HG03095 (cell line): Measurements from ENCODE around the gene ZBTB46.
"Not testable (repeated sequence)": the region's sequence is repeated elsewhere in the genome, so short reads cannot be mapped to it uniquely, and the experiment has no call there.

Experiments used
- ATAC-seq: cut with Tn5 transposase; IDR thresholded peaks from one replicate; pipeline ENCODE4 v1.9.1; 2021; ENCODE audit warnings: moderate library complexity; ENCODE audit not compliant: unreplicated experiment

ZBTB46 gene

DNA sequence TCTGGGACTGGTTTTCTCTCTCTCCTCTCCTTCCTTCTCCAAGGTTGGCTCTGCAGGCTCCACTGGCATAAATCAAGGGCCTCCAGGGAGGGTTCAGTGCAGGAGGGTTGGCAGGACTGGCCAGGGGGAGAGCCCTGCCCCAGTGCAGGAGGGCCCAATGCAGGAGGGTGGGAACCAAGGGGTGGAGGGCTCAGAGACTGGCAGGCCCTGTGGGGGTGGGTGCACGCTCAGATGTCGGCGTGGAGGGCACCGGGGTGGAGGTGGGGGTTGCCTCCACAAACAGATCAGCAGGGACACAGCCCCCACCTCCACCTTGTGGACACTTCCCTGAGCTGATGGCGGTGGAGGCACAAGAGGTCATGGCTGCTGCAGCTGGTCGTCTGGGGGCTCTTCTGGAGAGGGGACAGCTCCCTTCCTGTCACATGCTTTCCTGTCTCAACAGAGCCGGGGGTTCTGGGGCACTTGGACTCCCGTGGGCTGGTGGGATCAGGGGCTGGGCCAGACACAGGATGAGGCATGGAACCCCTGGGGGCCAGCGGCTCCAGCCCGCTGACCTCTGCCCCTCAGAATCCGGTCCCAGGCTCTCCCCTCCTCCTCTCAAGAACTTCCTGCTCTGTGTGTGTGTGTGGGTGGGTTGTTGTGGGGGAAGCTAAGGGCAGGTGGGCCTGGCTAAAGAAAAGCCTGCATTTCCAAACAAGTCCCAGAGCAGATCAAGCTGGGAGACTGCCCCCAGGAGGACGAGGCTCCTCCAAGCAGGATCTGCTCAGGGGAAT lies 27.5 kb upstream of the ZBTB46 start:
- ATAC-seq = no peak

GRCh38 chr20:63857764-63858392 lies 26.8 kb upstream of the ZBTB46 start:
- ATAC-seq = no peak

- ATAC-seq = no peak
These were observed 25.0 kb upstream of the ZBTB46 start for GRCh38 chr20:63856098-63856511.

GRCh38 chr20:63855363-63856097 lies 24.5 kb upstream of the ZBTB46 start:
- ATAC-seq = no peak

- no peak for ATAC-seq
These were observed 23.8 kb upstream of the ZBTB46 start for GRCh38 chr20:63854766-63855362.

GRCh38 chr20:63854069-63854765 lies 23.2 kb upstream of the ZBTB46 start:
- ATAC-seq = no peak

DNA sequence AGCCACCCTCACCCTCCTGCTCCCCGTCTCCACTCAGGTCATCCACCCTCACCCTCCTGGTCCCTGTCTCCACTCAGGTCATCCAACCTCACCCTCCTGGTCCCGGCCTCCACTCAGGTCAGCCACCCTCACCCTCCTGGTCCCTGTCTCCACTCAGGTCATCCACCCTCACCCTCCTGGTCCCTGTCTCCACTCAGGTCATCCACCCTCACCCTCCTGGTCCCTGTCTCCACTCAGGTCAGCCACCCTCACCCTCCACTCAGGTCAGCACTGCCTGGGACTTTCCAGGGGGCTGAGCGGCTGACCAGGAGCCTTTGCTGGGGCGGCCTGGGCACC lies 22.6 kb upstream of the ZBTB46 start:
- not testable (repeated sequence) for ATAC-seq

DNA sequence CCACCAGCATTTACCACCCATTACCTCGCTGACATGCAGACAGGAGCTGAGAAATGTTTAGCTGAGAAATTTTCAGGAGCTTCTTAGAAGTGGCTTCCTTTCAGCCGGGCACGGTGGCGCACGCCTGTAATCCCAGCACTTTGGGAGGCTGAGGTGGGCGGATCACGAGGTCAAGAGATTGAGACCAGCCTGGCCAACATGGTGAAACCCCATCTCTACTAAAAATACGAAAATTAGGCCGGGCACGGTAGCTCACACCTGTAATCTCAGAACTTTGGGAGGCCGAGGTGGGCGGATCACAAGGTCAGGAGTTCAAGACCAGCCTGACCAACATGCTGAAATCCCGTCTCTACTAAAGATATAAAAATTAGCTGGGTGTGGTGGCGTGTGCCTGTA lies 20.5 kb upstream of the ZBTB46 start:
- ATAC-seq = not testable (repeated sequence)

- peak; percentile 71 for ATAC-seq
These were observed 19.9 kb upstream of the ZBTB46 start for GRCh38 chr20:63850689-63851547.

- no peak for ATAC-seq
These were observed 17.2 kb upstream of the ZBTB46 start for GRCh38 chr20:63848003-63848911.

- no peak for ATAC-seq
These were observed 16.4 kb upstream of the ZBTB46 start for GRCh38 chr20:63847237-63848002.

DNA sequence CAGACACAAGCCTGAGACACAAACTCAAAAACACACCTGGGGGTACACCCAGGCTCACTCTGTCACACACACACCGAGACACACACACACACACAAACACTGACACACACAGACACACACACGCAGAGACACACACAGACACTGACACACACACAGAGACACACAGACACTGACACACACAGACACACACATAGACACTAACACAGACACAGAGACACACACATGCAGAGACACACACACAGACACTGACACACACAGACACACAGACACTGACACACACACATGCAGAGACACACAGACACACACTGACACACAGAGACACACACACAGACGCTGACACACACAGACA lies 15.8 kb upstream of the ZBTB46 start:
- no peak for ATAC-seq

GRCh38 chr20:63846128-63846771 lies 15.2 kb upstream of the ZBTB46 start:
- ATAC-seq = no peak

GRCh38 chr20:63844511-63844991 lies 13.5 kb upstream of the ZBTB46 start:
- ATAC-seq = no peak

- no peak for ATAC-seq
These were observed 12.7 kb upstream of the ZBTB46 start for GRCh38 chr20:63843778-63844177.

- ATAC-seq = no peak
These were observed 12.2 kb upstream of the ZBTB46 start for GRCh38 chr20:63843222-63843621.

- ATAC-seq = no peak
These were observed 11.2 kb upstream of the ZBTB46 start for GRCh38 chr20:63842258-63842657.

GRCh38 chr20:63840405-63840828 lies 9.4 kb upstream of the ZBTB46 start:
- ATAC-seq = no peak
